Rectal smooth muscle tissue (tissue), 1 donor: ENCODE measurements around the gene TAS1R2.

Experiments used
- H3K27ac ChIP-seq: one replicate; pipeline ENCODE4 v1.7.0; 2013; ENCODE audit warnings: low read depth, low read length, inconsistent platforms
- H3K27me3 ChIP-seq: one replicate; pipeline ENCODE4 v1.7.0; 2013; ENCODE audit warnings: low read length; ENCODE audit not compliant: control insufficient read depth, insufficient read depth
- H3K36me3 ChIP-seq: one replicate; pipeline ENCODE4 v1.7.0; 2013; ENCODE audit warnings: low read length; ENCODE audit not compliant: control insufficient read depth, insufficient read depth
- H3K4me1 ChIP-seq: one replicate; pipeline ENCODE4 v1.7.0; 2013; ENCODE audit warnings: low read length; ENCODE audit not compliant: control insufficient read depth, insufficient read depth
- H3K4me3 ChIP-seq: one replicate; pipeline ENCODE4 v1.7.0; 2013; ENCODE audit warnings: low read length
- H3K9ac ChIP-seq: one replicate; pipeline ENCODE4 v1.7.0; 2013; ENCODE audit warnings: low read length

Gene TAS1R2

GRCh38 chr1:18798946-18799345 is 60.5 kb downstream of the TAS1R2 start:
- H3K27ac ChIP-seq, result no peak overlapping the region
- H3K4me1 ChIP-seq, result peaks cover 4% of the 10 kb centered on the region
- no peak overlapping the region for H3K4me3 ChIP-seq
- no peak overlapping the region for H3K9ac ChIP-seq
- H3K36me3 ChIP-seq, result no peaks in the 10 kb centered on the region
- H3K27me3 ChIP-seq, result peaks cover 2% of the 10 kb centered on the region

GRCh38 chr1:18798533-18798932 is 60.9 kb downstream of the TAS1R2 start:
- Histone ChIP-seq H3K27ac (no peak overlapping the region), H3K4me3 (no peak overlapping the region), H3K27me3 (peaks cover 2% of the 10 kb centered on the region), H3K9ac (no peak overlapping the region), H3K4me1 (no peaks in the 10 kb centered on the region), H3K36me3 (no peaks in the 10 kb centered on the region)

- no peak overlapping the region for H3K4me3 ChIP-seq
- no peak overlapping the region for H3K9ac ChIP-seq
- no peaks in the 10 kb centered on the region for H3K4me1 ChIP-seq
- peaks cover 2% of the 10 kb centered on the region for H3K27me3 ChIP-seq
- no peak overlapping the region for H3K27ac ChIP-seq
- no peaks in the 10 kb centered on the region for H3K36me3 ChIP-seq
Measured at GRCh38 chr1:18796950-18797349, 62.5 kb downstream of the TAS1R2 start.

GRCh38 chr1:18795002-18795689 is 64.3 kb downstream of the TAS1R2 start:
- Histone ChIP-seq H3K9ac (no peak overlapping the region), H3K36me3 (no peaks in the 10 kb centered on the region), H3K27me3 (peaks cover under 1% of the 10 kb centered on the region), H3K4me1 (no peaks in the 10 kb centered on the region), H3K4me3 (no peak overlapping the region), H3K27ac (no peak overlapping the region)

- Histone ChIP-seq H3K4me1 (no peaks in the 10 kb centered on the region), H3K27ac (no peak overlapping the region), H3K27me3 (no peaks in the 10 kb centered on the region), H3K9ac (no peak overlapping the region), H3K36me3 (no peaks in the 10 kb centered on the region), H3K4me3 (no peak overlapping the region)
Measured at GRCh38 chr1:18794561-18794960, 64.9 kb downstream of the TAS1R2 start.

GRCh38 chr1:18794051-18794450 is 65.4 kb downstream of the TAS1R2 start:
- Histone ChIP-seq H3K36me3 (no peaks in the 10 kb centered on the region), H3K9ac (no peak overlapping the region), H3K27ac (no peak overlapping the region), H3K4me3 (no peak overlapping the region), H3K4me1 (no peaks in the 10 kb centered on the region), H3K27me3 (no peaks in the 10 kb centered on the region)

GRCh38 chr1:18793164-18793563 is 66.3 kb downstream of the TAS1R2 start:
- Histone ChIP-seq H3K27me3 (no peaks in the 10 kb centered on the region), H3K9ac (no peak overlapping the region), H3K36me3 (no peaks in the 10 kb centered on the region), H3K4me1 (no peaks in the 10 kb centered on the region), H3K4me3 (no peak overlapping the region), H3K27ac (no peak overlapping the region)

- H3K9ac ChIP-seq, result no peak overlapping the region
- no peaks in the 10 kb centered on the region for H3K27me3 ChIP-seq
- H3K4me3 ChIP-seq, result no peak overlapping the region
- no peaks in the 10 kb centered on the region for H3K36me3 ChIP-seq
- no peak overlapping the region for H3K27ac ChIP-seq
- H3K4me1 ChIP-seq, result no peaks in the 10 kb centered on the region
Measured at GRCh38 chr1:18792747-18793146, 66.7 kb downstream of the TAS1R2 start.
